EL (cell line): ENCODE measurements around the gene ERC2.
"Not testable (repeated sequence)": the region's sequence is repeated elsewhere in the genome, so short reads cannot be mapped to it uniquely, and the experiment has no call there.

Experiments used
- DNase-seq: peaks from one replicate; pipeline ENCODE4 v3.0.0-alpha.2; 2016

ERC2 gene

GRCh38 chr3:56113908-56114307 lies 354.4 kb downstream of the ERC2 start:
- DNase-seq, result no peak

DNA sequence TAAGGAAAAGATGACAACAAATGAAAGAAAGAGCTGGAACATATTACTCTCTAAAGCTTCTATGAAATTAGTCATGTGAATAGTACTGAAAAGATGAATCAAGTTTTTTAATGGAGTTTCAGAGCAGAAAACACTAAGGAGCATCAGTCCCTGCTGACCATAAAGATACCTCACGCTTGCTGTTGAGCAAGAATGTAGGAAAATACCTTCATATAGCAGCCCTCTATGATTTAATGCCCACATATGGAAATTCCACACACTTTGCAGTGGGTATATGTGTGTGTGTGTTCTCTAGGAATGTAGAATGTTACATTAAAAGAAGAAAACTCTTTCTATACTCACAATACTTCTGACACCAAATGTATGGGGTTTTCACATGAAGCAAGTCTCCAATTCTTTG lies 355.0 kb downstream of the ERC2 start:
- no peak for DNase-seq

DNA sequence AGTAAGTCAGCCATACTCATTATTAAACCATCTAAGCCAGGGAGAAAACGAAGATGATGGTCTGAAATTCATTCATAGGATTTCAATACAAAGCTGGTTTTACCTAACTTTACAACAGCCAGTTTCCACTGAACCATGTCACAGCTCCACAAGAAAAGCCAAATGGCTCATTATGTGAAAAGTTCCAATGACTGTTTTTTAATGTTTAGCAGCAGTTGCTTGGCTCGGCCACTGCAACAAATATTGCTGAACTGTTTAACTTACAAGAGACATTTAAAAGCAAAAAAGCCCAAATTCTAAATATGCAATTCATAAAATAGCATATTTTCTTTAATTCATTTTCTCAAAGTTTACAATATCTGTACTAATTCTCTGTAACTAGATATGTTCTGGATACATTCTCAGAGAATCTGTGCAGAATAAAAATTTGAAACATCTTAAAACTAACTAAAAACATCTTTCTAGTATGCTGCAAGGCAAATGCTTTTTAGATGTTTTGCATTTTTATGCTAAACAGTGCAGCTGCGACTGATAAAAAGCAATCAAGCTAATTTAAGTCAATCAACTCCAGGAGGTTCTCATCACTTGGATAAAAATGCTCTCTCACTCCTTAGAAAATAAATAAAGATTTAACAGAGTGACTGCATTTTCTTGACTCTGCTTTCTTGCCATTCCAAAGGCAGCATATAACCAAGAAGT lies 356.5 kb downstream of the ERC2 start:
- no peak for DNase-seq

DNA sequence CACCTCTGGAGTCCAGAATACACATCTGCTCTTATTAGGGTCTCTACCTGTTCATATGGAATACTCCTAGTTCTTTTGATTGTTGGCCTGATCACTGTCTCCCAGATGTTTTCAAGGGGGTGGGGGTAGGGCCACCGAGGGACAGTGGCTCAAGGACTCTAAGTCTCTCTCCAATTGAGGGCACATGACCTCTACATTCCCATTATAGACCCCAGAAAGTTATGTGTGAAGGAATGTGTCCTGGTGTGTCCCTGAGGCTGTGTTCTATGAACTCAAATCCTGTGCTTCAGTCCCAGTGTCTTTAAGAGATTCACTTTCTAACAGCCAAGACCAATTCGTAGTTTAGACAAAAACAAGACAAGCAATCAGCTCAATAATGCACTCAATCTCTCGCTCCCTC lies 357.4 kb downstream of the ERC2 start:
- DNase-seq, result no peak

DNA sequence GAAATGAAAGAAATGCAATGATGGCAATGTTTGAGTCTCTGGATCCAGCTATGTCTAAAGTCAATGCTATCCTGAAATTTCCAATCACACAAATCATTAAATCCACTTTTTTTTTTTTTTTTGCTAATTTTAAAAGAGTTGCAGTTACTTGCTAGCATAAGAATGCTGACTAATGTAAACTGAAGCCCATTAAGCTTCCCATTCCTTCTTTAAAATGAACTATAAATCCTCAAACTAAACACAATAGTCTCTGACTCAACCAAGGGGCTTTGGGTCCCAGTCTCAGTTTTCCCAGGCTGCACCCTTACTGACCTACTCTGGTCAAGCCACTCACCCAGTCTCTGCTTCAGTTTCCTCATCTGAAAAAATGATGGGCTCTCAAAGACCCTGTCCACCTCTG lies 361.1 kb downstream of the ERC2 start:
- no peak for DNase-seq

DNA sequence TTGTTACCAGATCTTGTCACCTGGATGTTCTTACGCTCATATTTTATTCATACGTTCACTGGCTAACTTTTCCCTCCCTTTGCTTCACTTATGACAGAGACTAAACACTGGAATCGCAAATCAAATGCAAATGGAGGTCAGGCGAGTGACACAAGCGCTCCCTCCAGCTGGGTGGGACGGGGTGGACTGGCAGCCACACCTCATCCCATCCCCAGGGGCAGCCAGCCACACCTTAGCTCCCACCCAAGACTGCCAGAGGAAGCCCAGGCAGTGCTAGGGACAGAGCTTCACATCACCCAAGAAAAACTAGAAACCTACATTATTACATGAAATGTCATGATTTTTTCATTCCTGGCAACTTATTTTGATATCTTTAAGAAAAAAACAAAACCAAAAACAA lies 366.2 kb downstream of the ERC2 start:
- no peak for DNase-seq

DNA sequence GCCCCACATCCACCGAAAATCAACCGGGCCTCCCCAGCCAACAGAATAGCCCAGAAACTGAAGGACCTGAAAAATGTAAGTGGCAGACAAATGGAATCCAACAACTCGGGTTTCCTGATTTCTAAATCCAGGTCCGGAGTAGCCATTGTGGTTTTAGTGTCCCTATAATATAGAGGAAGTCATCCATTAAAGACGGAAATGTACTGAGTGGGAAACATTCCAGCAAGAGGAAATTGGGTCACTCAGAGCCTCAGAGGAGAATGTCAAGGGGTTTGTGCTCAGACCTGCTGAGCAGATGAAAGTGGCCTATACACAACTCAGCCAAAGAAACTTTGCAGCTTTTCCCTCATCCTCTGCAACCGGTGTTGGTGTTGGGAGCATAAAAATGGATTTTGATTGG lies 366.7 kb downstream of the ERC2 start:
- DNase-seq, result no peak

- DNase-seq, result no peak
These were observed 371.3 kb downstream of the ERC2 start for GRCh38 chr3:56096999-56097398.

DNA sequence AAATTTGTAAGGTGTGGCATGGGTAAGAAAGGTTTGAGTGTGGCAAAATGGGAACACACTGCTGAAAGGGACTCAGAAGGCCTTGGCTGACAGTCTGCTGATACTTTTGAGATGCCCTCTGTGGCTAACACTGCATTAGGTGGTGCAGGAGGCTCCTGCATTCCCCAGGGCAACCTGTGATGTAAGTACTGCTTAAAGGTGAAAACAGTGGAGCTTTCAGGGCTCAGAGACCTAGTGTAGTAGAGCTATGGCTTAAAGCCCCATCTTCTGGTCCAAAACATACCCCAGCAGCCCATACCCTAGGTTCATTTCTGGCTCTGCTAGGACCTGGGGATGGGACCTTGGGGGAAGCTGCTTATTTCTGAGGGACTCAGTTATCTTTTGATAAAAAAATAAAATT lies 374.1 kb downstream of the ERC2 start:
- DNase-seq, result no peak

GRCh38 chr3:56089739-56090138 lies 378.5 kb downstream of the ERC2 start:
- no peak for DNase-seq

DNA sequence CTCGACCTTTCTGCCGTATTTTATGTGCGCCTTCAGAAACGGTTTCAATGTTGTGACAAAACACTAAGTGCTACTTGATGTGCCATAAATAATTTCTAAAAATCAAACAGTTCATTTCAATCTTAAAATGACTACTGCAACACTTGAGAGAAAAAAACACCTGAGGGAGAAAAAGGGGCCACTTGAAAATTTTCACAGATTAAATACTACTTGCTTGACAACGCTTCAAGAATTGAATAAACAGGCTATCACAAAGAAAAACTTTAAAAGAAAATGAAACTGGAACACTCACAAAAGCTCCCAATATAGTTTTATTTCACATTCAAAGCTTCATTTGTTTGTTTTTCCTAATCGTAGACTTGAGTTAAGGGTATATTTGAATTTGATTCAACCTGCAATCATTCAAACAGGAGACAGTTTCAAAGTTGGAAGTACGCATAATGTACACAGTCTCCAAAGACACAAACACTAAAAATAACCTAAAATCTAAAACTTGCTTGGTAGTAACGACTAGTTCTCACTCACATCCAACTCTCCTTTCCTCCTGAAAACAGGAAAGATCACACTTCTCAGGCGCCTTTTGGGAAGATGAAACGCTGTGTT lies 380.7 kb downstream of the ERC2 start:
- DNase-seq, result no peak

- DNase-seq, result peak; percentile 13
These were observed 381.9 kb downstream of the ERC2 start for GRCh38 chr3:56086355-56086754.

DNA sequence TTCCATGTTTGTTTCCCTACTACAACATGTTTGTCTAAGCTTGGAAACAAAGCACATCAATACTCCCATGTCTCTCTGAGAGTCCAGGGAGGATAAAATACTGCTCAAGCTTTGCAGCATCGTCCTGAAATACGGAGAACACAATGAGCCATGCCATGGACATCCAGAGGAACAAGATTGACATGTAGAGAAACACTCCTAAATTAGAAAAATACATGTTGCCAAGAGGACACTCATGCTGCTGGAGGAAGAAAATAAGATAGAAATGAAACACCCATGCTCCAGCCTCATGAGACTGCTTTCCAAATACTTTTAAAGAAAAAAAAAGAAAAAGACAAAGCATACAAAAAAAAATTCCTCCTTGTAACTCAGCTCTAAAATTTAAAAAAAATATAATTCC lies 387.0 kb downstream of the ERC2 start:
- no peak for DNase-seq

DNA sequence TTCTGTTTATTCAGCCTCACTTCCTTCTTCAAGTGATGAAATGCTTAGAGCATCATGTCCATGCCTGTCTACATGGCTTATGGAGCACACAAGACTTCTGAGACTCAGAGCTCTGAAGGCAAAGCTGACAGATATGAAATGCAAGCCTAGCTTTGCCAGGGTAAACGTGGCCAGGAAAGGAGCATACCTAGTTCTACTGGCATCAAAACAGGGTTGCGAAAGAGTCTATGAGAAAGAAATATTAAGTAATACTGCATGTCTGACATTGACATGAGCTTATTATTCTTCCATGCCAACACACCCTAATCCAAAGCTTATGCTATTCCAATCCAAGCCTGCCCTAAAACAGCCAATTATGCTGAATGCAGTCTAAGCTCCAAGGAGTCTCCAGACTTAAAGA lies 391.5 kb downstream of the ERC2 start:
- DNase-seq, result no peak

GRCh38 chr3:56075089-56075488 lies 393.2 kb downstream of the ERC2 start:
- no peak for DNase-seq

DNA sequence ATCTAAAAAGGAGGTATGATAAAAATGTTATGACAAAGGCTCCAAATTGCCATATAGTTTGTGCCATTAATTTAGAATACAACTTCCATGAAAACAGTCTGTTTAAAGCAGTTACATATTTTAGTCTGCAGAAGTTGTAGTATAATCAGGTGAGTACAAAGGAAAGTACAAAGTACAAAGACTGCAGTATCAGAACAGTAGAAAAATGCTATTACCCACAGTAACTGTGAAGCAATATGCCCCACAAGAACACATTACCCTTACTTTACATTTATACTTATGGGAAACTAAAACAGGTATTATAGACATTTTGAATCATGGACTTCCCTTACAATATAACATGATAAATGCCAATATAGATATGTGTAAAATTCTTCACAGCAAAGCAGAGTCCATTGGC lies 398.5 kb downstream of the ERC2 start:
- no peak for DNase-seq

DNA sequence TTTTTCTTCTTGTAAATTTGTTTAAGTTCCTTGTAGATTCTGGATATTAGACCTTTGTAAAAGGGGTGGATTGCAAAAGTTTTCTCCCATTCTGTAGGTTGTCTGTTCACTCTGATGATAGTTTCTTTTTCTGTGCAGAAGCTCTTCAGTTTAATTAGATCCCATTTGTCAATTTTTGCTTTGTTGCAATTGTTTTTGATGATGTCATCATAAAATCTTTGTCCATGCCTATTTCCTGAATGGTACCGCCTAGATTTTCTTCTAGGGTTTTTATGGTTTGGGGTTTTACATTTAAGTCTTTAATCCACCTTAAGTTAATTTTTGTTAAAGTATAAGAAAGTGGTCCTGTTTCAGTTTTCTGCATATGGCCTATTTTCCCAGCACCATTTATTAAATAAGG lies 401.9 kb downstream of the ERC2 start:
- not testable (repeated sequence) for DNase-seq

DNA sequence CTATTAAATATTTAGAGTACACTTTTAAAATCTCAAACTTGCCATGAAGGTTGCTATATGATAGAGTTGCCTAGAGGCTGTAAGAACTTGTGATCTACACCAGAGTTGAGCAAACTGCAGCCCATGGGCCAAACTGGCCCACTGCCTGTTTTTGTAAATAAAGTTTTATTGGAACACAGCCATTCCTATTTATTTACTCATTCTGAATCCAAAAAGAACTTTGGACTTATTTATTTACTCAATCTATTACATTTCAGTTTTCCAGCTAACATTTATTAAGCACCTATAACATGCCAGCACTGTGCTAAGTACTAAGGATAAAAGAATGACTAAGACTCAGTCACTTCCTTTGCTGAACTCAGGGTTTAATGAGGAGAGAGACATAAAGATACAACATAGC lies 403.6 kb downstream of the ERC2 start:
- no peak for DNase-seq

DNA sequence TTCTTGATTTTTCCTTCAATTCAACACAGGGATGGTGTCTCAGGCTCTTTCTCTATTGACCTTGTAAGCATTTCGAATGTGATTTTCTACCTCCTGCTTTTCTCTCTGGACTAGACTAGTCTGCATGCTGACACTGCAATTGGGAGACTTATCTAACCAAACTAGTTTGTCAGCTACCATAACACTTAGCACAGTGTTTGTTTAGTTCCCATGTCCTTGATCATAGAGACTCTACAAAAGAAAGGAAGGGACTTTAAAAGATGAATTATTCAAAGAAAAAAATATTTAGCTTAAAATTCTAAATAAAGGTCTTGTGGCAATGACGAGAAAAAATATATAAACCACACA lies 407.0 kb downstream of the ERC2 start:
- no peak for DNase-seq

GRCh38 chr3:56060521-56061278 lies 407.6 kb downstream of the ERC2 start:
- DNase-seq, result no peak

- no peak for DNase-seq
These were observed 408.5 kb downstream of the ERC2 start for GRCh38 chr3:56059731-56060130.

GRCh38 chr3:56055951-56056350 lies 412.3 kb downstream of the ERC2 start:
- DNase-seq, result no peak

DNA sequence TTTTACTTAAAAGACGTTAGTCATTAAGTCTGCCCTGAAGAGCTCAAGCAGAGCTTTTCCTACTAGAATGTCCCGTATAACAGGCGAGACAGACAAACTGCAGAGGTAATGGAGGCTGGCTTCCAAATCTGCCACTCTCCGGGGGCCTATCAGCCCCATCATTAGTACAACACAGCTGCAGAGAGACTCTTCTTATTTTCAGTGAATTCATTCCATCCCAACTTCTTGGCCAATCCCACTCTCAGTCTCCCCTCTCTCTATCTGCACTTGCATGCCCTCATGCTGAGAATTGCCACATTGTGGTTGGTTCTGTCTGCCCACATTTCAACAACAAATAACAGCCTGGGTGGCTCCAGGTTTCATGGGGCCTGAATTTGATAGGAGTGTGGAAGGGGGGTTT lies 412.7 kb downstream of the ERC2 start:
- DNase-seq, result no peak

DNA sequence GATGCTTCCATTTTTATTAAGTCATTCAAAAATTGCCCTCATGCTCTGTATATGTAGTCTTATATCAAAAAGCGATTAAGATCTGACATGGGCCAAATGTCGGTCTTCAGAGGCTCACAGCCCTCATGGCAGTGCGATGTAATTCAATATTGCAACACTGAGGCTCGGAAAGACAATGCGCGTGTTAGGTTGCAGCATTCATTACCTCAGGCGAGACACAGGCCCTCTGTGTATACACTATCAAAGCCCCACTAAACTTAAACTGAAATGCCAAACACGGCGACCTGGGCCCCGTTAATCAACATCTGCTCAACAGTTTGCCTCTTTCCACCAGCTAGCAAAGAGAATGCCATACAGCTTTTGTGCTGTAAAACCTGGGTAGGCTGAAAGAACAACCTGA lies 413.4 kb downstream of the ERC2 start:
- DNase-seq, result no peak

DNA sequence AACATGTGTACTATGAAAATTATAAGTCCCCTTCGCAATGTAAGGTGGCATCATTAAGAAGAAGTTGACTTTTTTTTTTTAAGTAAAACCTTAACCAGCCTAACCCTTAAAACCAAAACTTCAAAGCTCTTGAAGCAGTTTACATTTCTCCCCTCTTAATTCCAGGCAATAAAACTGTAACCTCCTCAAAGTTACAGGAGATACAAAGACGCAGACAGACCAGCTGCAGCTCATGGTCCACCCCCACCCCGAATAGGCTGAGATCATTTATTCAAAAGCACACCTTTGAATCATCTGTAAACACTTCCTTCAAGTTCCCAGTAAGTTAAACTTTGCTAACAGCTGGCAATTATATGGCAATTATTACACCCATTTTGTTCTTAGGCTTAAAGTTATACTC lies 414.5 kb downstream of the ERC2 start:
- DNase-seq, result no peak
